Measurements from ENCODE around the gene TRIM61.

DNA sequence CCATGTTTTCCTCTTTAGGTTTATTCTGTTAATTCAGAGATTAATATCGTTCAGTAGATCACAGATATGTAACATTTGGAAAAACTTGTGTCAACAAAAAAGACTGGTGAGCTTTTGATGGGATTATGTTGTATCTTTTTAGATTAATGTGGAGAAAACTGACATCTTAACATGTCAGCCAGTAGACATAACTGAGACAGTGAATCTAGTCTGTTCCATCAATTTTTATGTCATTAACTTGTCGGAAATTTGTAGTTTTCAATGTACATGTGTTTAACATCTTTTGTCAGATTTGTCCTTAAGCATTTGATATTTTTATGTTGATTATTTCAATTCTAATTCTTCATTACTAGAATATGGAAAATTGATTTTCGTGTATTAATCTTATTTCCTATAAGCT, 58.5 kb downstream of the TRIM61 start:
- TF ChIP-seq, protein P1, sequence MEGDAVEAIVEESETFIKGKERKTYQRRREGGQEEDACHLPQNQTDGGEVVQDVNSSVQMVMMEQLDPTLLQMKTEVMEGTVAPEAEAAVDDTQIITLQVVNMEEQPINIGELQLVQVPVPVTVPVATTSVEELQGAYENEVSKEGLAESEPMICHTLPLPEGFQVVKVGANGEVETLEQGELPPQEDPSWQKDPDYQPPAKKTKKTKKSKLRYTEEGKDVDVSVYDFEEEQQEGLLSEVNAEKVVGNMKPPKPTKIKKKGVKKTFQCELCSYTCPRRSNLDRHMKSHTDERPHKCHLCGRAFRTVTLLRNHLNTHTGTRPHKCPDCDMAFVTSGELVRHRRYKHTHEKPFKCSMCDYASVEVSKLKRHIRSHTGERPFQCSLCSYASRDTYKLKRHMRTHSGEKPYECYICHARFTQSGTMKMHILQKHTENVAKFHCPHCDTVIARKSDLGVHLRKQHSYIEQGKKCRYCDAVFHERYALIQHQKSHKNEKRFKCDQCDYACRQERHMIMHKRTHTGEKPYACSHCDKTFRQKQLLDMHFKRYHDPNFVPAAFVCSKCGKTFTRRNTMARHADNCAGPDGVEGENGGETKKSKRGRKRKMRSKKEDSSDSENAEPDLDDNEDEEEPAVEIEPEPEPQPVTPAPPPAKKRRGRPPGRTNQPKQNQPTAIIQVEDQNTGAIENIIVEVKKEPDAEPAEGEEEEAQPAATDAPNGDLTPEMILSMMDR (IDR thresholded peaks at IDR 0.05 in 8 of 11, conservative IDR thresholded peaks at IDR 0.05 in 3 of 11), result no peak
- TF ChIP-seq POLR2A (IDR thresholded peaks at IDR 0.05) (no peak), POLR2AphosphoS5 (IDR thresholded peaks at IDR 0.05) (no peak)

Measured in spleen (tissue), 7 donors.